H1 (cell line): ENCODE measurements around the gene GRM5. TPM values are rescaled to one million over a fixed set of nuclear protein-coding genes. Genes with fewer than 3 reads are reported as not detected.

ENCODE experiments used
- CTCF ChIA-PET: fragments of 300-600 bp; sonication (Branson Sonifier 250); formaldehyde crosslinking; loops from one replicate; lab custom pipeline; 2021; ENCODE audit not compliant: partially characterized antibody; lab: Charles Lee
- POLR2A ChIA-PET: fragments of 300-600 bp; sonication (Branson Sonifier 250); formaldehyde crosslinking; loops from one replicate; lab custom pipeline; 2021; ENCODE audit warnings: inconsistent platforms; ENCODE audit not compliant: partially characterized antibody; lab: Charles Lee
- DNase-seq, 2 experiments: peaks; one replicate each; pipeline versions ENCODE4 v3.0.0 to v3.0.0-alpha.2; 2010 to 2022; ENCODE audit warnings: low spot score in 2 of 2, low read depth in 1 of 2, mixed read lengths in 1 of 2
- FAIRE-seq: peaks from 2 replicates; lab custom pipeline; 2011; peaks lifted over from hg19 to GRCh38; lab: Jason Lieb, UNC
- H2AFZ ChIP-seq: 2 replicates; pipeline ENCODE4 v1.8.1; 2012; ENCODE audit warnings: low read length, inconsistent platforms
- H2AK5ac ChIP-seq: 2 replicates; pipeline ENCODE4 v1.6.1; 2013; ENCODE audit warnings: low read depth, low read length
- H2BK120ac ChIP-seq: replicated peaks from 2 replicates; pipeline ENCODE3; 2013; ENCODE audit warnings: low read depth, low read length, inconsistent platforms
- H2BK12ac ChIP-seq: 2 replicates; pipeline ENCODE4 v1.6.1; 2013; ENCODE audit warnings: low read depth, low read length
- H2BK15ac ChIP-seq: 2 replicates; pipeline ENCODE4 v1.6.1; 2013; ENCODE audit warnings: low read length
- H2BK20ac ChIP-seq: 2 replicates; pipeline ENCODE4 v1.6.1; 2013; ENCODE audit warnings: low read length
- H2BK5ac ChIP-seq: 2 replicates; pipeline ENCODE4 v1.6.1; 2013; ENCODE audit warnings: low read depth, low read length
- H3K14ac ChIP-seq: 2 replicates; pipeline ENCODE4 v1.6.1; 2013; ENCODE audit warnings: inconsistent platforms; ENCODE audit not compliant: insufficient read length
- H3K18ac ChIP-seq: 2 replicates; pipeline ENCODE4 v1.6.1; 2013; ENCODE audit warnings: low read length; ENCODE audit errors: extremely low read depth
- H3K23ac ChIP-seq: 2 replicates; pipeline ENCODE4 v1.6.1; 2013; ENCODE audit warnings: inconsistent platforms; ENCODE audit not compliant: insufficient read length
- H3K23me2 ChIP-seq: 2 replicates; pipeline ENCODE4 v1.6.1; 2013; ENCODE audit warnings: low read depth, low read length
- H3K27ac ChIP-seq: 2 replicates; pipeline ENCODE4 v1.6.1; 2011; ENCODE audit warnings: low read depth, low read length, inconsistent platforms
- H3K27me3 ChIP-seq, 4 experiments: replicated peaks in 1 of 4; 1 replicate in 1 of 4; 2 replicates in 3 of 4; pipeline versions ENCODE4 v1.6.1 to v1.8.1; 2011 to 2013; ENCODE audit warnings: low read length in 3 of 4, mild to moderate bottlenecking in 3 of 4, inconsistent platforms in 2 of 4, mixed read lengths in 2 of 4, moderate library complexity in 1 of 4; ENCODE audit not compliant: control insufficient read depth in 3 of 4, insufficient read depth in 3 of 4; ENCODE audit errors: extremely low read depth in 1 of 4
- H3K36me3 ChIP-seq, 4 experiments: 2 replicates each; pipeline versions ENCODE4 v1.6.1 to v1.8.1; 2011 to 2013; ENCODE audit warnings: mild to moderate bottlenecking in 4 of 4, low read length in 3 of 4, moderate library complexity in 2 of 4, control low read depth in 1 of 4, inconsistent platforms in 1 of 4; ENCODE audit not compliant: insufficient read depth in 4 of 4, control insufficient read depth in 2 of 4
- H3K4ac ChIP-seq: replicated peaks from 2 replicates; pipeline ENCODE3; 2013; ENCODE audit warnings: low read length, low read depth, mixed read lengths, inconsistent platforms; ENCODE audit not compliant: insufficient read length
- H3K4me1 ChIP-seq, 4 experiments: replicated peaks in 1 of 4; 1 replicate in 1 of 4; 2 replicates in 3 of 4; pipeline versions ENCODE4 v1.6.1 to v1.8.1; 2011 to 2013; ENCODE audit warnings: low read length in 3 of 4, inconsistent platforms in 2 of 4, mixed read lengths in 1 of 4; ENCODE audit not compliant: insufficient read depth in 4 of 4, control insufficient read depth in 3 of 4
- H3K4me2 ChIP-seq, 2 experiments: 2 replicates each; pipeline versions ENCODE4 v1.6.1 to v1.8.1; 2011 to 2013; ENCODE audit warnings: low read depth in 2 of 2, low read length in 2 of 2, control low read depth in 1 of 2, inconsistent platforms in 1 of 2, mild to moderate bottlenecking in 1 of 2; ENCODE audit not compliant: insufficient read depth in 1 of 2
- H3K4me3 ChIP-seq, 4 experiments: fragments of 200-600, 300-600 bp in 1 of 4; sonication (generic), shearing (Covaris generic), sonication (Bioruptor Twin) in 1 of 4; 2 replicates each; pipeline versions ENCODE4 v1.5.1 to v1.8.1; 2011 to 2016; ENCODE audit warnings: low read length in 4 of 4, low read depth in 3 of 4, control low read depth in 2 of 4, inconsistent platforms in 2 of 4, mild to moderate bottlenecking in 2 of 4, mixed read lengths in 1 of 4, moderate library complexity in 1 of 4; ENCODE audit not compliant: insufficient read depth in 2 of 4; ENCODE audit errors: extremely low read depth in 1 of 4
- H3K56ac ChIP-seq: replicated peaks from 2 replicates; pipeline ENCODE3; 2013; ENCODE audit warnings: low read depth, mild to moderate bottlenecking, mixed read lengths, low read length, inconsistent platforms; ENCODE audit not compliant: insufficient read length
- H3K79me1 ChIP-seq: 2 replicates; pipeline ENCODE4 v1.6.1; 2013; ENCODE audit warnings: low read depth, low read length, control low read depth
- H3K79me2 ChIP-seq, 2 experiments: 2 replicates each; pipeline versions ENCODE4 v1.6.1 to v1.8.1; 2012 to 2013; ENCODE audit warnings: low read length in 2 of 2, mild to moderate bottlenecking in 2 of 2, inconsistent platforms in 1 of 2; ENCODE audit not compliant: insufficient read depth in 2 of 2, control insufficient read depth in 1 of 2
- H3K9ac ChIP-seq, 4 experiments: replicated peaks in 1 of 4; 1 replicate in 1 of 4; 2 replicates in 3 of 4; pipeline versions ENCODE4 v1.6.1 to v1.8.1; 2011 to 2013; ENCODE audit warnings: low read depth in 3 of 4, low read length in 3 of 4, control low read depth in 2 of 4, mild to moderate bottlenecking in 2 of 4, moderate library complexity in 2 of 4, inconsistent platforms in 1 of 4; ENCODE audit errors: extremely low read depth in 1 of 4
- H3K9me3 ChIP-seq, 2 experiments: 2 replicates each; pipeline versions ENCODE4 v1.6.1 to v1.8.1; 2012 to 2013; ENCODE audit warnings: mild to moderate bottlenecking in 2 of 2, moderate library complexity in 2 of 2, control low read depth in 1 of 2, inconsistent platforms in 1 of 2, low read depth in 1 of 2, low read length in 1 of 2, mixed read lengths in 1 of 2; ENCODE audit not compliant: insufficient read depth in 2 of 2
- H4K20me1 ChIP-seq, 2 experiments: replicated peaks in 1 of 2; 2 replicates each; pipeline versions ENCODE3 to v1.8.1; 2011 to 2013; ENCODE audit warnings: inconsistent platforms in 2 of 2, low read length in 2 of 2, mild to moderate bottlenecking in 1 of 2; ENCODE audit not compliant: insufficient read depth in 2 of 2, control insufficient read depth in 1 of 2
- H4K5ac ChIP-seq: 2 replicates; pipeline ENCODE4 v1.6.1; 2013; ENCODE audit warnings: low read length, low read depth, mixed read lengths, inconsistent platforms; ENCODE audit not compliant: insufficient read length
- H4K8ac ChIP-seq: 2 replicates; pipeline ENCODE4 v1.8.0; 2013; ENCODE audit warnings: mild to moderate bottlenecking, moderate library complexity, low read length, inconsistent platforms; ENCODE audit not compliant: insufficient read depth; ENCODE audit errors: extremely low read depth
- H4K91ac ChIP-seq: replicated peaks from 2 replicates; pipeline ENCODE3; 2013; ENCODE audit warnings: low read length, mixed read lengths, inconsistent platforms; ENCODE audit not compliant: insufficient read length
- GABPA ChIP-seq: IDR thresholded peaks from 2 replicates; pipeline ENCODE4 v1.6.1; 2011; ENCODE audit warnings: mild to moderate bottlenecking, low read length, moderate library complexity, borderline replicate concordance; ENCODE audit not compliant: insufficient read depth
- HDAC6 ChIP-seq: IDR thresholded peaks from one replicate; pipeline ENCODE4 v1.7.1; 2012; ENCODE audit warnings: low read depth, mild to moderate bottlenecking, inconsistent platforms, low read length, moderate library complexity
- MAX ChIP-seq: IDR thresholded peaks from 2 replicates; pipeline ENCODE4 v1.6.1; 2012; ENCODE audit warnings: inconsistent platforms
- POLR2AphosphoS5 ChIP-seq: IDR thresholded peaks from 2 replicates; pipeline ENCODE4 v1.6.1; 2011; ENCODE audit warnings: low read depth, low read length
- SIRT6 ChIP-seq: IDR thresholded peaks from one replicate; pipeline ENCODE4 v1.7.1; 2012; ENCODE audit warnings: low read length, inconsistent platforms
- USF2 ChIP-seq: IDR thresholded peaks from 2 replicates; pipeline ENCODE4 v1.6.1; 2011; ENCODE audit warnings: low read length, improper control_type of control experiment
- WGBS, 2 experiments: shearing (Covaris generic) in 1 of 2; methylation state at CpG; one replicate each; pipeline versions ENCODE4 v1.1.6 to v1.1.7; 2013 to 2015; ENCODE audit warnings: low lambda C conversion rate in 2 of 2, mixed read lengths in 2 of 2, inconsistent platforms in 1 of 2, low coverage in 1 of 2, missing lambda C conversion rate in 1 of 2; ENCODE audit not compliant: insufficient replicate concordance in 2 of 2, insufficient coverage in 1 of 2, insufficient read length in 1 of 2; ENCODE audit errors: extremely low coverage in 1 of 2, missing lambda C conversion rate in 1 of 2; 5-methylcytosine and 5-hydroxymethylcytosine counted together
- polyA plus RNA-seq, 7 experiments: library from polyadenylated mRNA; depleted of rRNA in 3 of 7; stranded (reverse) in 5 of 7; unstranded in 2 of 7; fragments of >200 nt in 5 of 7; fragments of 200-250 nt in 2 of 7; gene quantifications; 1 replicate in 5 of 7; 2 replicates in 1 of 7; 4 replicates in 1 of 7; pipeline versions ENCODE4 v1.2.1 to v1.2.3, GENCODE V29; 2011 to 2013; ENCODE audit warnings: missing spikeins in 2 of 7, mixed read lengths in 2 of 7
- total RNA-seq: library from RNA; stranded (reverse); fragmentation: NEBNext Ultra II Directional; extraction: Animal tissue kit (Norgen Biotek cat#: 25700); gene quantifications from 2 replicates; pipeline ENCODE4 v1.2.1, GENCODE V29; 2021

Gene GRM5
- total and polyA plus RNA-seq, 2 of the 8 experiments (the other 6 are each of a cell fraction or from before 2014, with no cell fraction given): 0.15 to 0.43 TPM

GRCh38 chr11:88617226-88617625, 448.6 kb downstream of the GRM5 start:
- H3K79me2 ChIP-seq: no peaks in the 10 kb centered on the region
- no peak overlapping the region for H3K4me2 ChIP-seq
- no peaks in the 10 kb centered on the region for H3K36me3 ChIP-seq
- no peak overlapping the region for H2BK20ac ChIP-seq
- TF ChIP-seq POLR2AphosphoS5 (no peak), HDAC6 (no peak), MAX (no peak), GABPA (no peak), USF2 (no peak), SIRT6 (no peak)
- H3K27me3 ChIP-seq: no peaks in the 10 kb centered on the region
- H2BK120ac ChIP-seq: no peak overlapping the region
- no peak overlapping the region for H4K91ac ChIP-seq
- CTCF ChIA-PET: no interaction called here
- peaks cover 0 to 3% (median 1%) of the 10 kb centered on the region in 4 experiments; a peak in 2 of 7 replicates for H3K4me1 ChIP-seq
- WGBS, 2 experiments: 100% methylated on average over 1 of the region's 1 CpG; no CpG with 5 or more reads in 1 of the 2 experiments
- no peak overlapping the region for H2BK5ac ChIP-seq
- POLR2A ChIA-PET: no interaction called here
- no peak overlapping the region for H3K56ac ChIP-seq
- H3K79me1 ChIP-seq: no peaks in the 10 kb centered on the region
- H4K8ac ChIP-seq: no peak overlapping the region
- H3K23ac ChIP-seq: no peak overlapping the region
- no peak for FAIRE-seq
- no peak overlapping the region for H3K18ac ChIP-seq
- no peak overlapping the region for H2BK15ac ChIP-seq
- H4K20me1 ChIP-seq: no peaks in the 10 kb centered on the region
- no peak overlapping the region for H3K14ac ChIP-seq
- H3K4me3 ChIP-seq: no peak overlapping the region
- no peaks in the 10 kb centered on the region for H3K23me2 ChIP-seq
- no peak for DNase-seq
- H3K4ac ChIP-seq: no peak overlapping the region
- H3K27ac ChIP-seq: no peak overlapping the region
- H2AFZ ChIP-seq: no peak overlapping the region
- H4K5ac ChIP-seq: no peak overlapping the region
- H3K9ac ChIP-seq: no peak overlapping the region
- no peak overlapping the region for H2BK12ac ChIP-seq
- H2AK5ac ChIP-seq: no peak overlapping the region
- no peaks in the 10 kb centered on the region for H3K9me3 ChIP-seq
